Left ventricle myocardium inferior (tissue), 1 donor: ENCODE measurements around the gene BBS7. TPM values are rescaled to one million over a fixed set of nuclear protein-coding genes. Genes with fewer than 3 reads are reported as not detected.

Source experiments
- DNase-seq: peaks from one replicate; pipeline ENCODE4 v3.0.0-alpha.2; 2020
- H3K27ac ChIP-seq: fragments of 200-600 bp; replicated peaks from 2 replicates; pipeline ENCODE4 v1.8.0; 2021
- H3K27me3 ChIP-seq: fragments of 200-600 bp; 2 replicates; pipeline ENCODE4 v1.8.0; 2021; ENCODE audit warnings: low read depth
- H3K36me3 ChIP-seq: fragments of 200-600 bp; 2 replicates; pipeline ENCODE4 v1.8.0; 2021
- H3K4me1 ChIP-seq: fragments of 200-600 bp; 2 replicates; pipeline ENCODE4 v1.8.0; 2021
- H3K4me3 ChIP-seq: fragments of 200-600 bp; 2 replicates; pipeline ENCODE4 v1.8.0; 2021; ENCODE audit warnings: mild to moderate bottlenecking, moderate library complexity
- H3K9me3 ChIP-seq: fragments of 200-600 bp; replicated peaks from 2 replicates; pipeline ENCODE4 v1.8.0; 2021
- intact Hi-C: fragments of 100-400 bp; cut with micrococcal nuclease; formaldehyde crosslinking; loops from one replicate; pipeline ENCODE4 v1.11.0; 2022
- total RNA-seq: library from RNA; stranded (reverse); fragmentation: NEBNext Ultra II Directional; extraction: Animal tissue kit (Norgen Biotek cat#: 25700); gene quantifications from one replicate; pipeline ENCODE4 v1.2.1, GENCODE V29; 2021
- TF ChIP-seq, protein P1 (sequence below): fragments of 200-600 bp; IDR thresholded peaks from 2 replicates; pipeline ENCODE4 v1.8.0; 2021; ENCODE audit warnings: antibody characterized with exemption, mild to moderate bottlenecking, borderline replicate concordance
- donor health status: DM: no; HTN: yes; CAD: no; lungs with severe emphysema.

The BBS7 gene
- total RNA-seq, 1 donor from 2014 or later, result 6.0 TPM

DNA sequence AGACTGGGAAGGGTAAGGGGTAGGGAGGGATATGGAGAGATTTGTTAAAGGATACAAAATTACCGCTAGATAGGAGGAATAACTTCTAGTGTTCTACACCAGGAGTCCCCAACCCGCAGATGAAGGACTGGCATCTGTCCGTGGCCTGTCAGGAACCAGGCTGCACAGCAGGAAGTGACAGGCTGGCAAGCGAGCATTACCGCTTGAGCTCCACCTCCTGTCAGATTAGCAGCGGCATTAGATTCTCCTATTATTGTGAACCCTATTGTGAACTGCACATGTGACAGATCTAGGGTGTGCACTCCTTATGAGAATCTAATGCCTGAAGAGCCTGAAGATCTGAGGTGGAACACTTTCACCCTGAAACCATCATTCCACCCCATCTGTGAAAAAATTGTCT is 27.9 kb upstream of the BBS7 start:
- H3K4me1 ChIP-seq, result no peaks in the 10 kb centered on the region
- H3K27ac ChIP-seq, result no peak overlapping the region
- peaks cover 3% of the 10 kb centered on the region for H3K27me3 ChIP-seq
- no peak overlapping the region for H3K4me3 ChIP-seq
- intact Hi-C loops, result no loop called here
- DNase-seq, result no peak
- TF ChIP-seq, protein P1, sequence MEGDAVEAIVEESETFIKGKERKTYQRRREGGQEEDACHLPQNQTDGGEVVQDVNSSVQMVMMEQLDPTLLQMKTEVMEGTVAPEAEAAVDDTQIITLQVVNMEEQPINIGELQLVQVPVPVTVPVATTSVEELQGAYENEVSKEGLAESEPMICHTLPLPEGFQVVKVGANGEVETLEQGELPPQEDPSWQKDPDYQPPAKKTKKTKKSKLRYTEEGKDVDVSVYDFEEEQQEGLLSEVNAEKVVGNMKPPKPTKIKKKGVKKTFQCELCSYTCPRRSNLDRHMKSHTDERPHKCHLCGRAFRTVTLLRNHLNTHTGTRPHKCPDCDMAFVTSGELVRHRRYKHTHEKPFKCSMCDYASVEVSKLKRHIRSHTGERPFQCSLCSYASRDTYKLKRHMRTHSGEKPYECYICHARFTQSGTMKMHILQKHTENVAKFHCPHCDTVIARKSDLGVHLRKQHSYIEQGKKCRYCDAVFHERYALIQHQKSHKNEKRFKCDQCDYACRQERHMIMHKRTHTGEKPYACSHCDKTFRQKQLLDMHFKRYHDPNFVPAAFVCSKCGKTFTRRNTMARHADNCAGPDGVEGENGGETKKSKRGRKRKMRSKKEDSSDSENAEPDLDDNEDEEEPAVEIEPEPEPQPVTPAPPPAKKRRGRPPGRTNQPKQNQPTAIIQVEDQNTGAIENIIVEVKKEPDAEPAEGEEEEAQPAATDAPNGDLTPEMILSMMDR, result no peak
- H3K36me3 ChIP-seq, result no peaks in the 10 kb centered on the region
- H3K9me3 ChIP-seq, result no peaks in the 10 kb centered on the region

DNA sequence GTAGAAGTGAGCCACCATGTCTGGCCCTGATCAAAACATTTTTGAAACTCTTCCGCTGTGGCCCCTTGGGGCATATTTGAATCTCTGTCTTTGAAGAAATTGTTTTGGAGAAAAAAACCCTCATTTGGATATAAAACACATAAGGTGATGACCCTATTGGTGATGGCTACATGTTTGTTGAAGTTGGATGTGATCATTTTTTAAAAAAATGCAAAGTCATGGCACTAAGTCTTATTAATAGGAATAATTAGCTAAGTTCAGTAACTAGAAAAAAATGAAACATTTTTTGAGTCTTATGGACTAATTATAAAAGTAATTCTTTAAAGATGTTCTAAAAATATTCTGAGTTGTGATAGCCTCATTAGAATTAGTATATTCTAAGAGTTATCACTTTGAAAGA is 17.9 kb upstream of the BBS7 start:
- DNase-seq, result no peak
- H3K4me1 ChIP-seq, result no peaks in the 10 kb centered on the region
- no peak overlapping the region for H3K4me3 ChIP-seq
- H3K36me3 ChIP-seq, result no peaks in the 10 kb centered on the region
- TF ChIP-seq, protein P1, result no peak
- intact Hi-C loops, result no loop called here
- peaks cover 6% of the 10 kb centered on the region for H3K27me3 ChIP-seq
- H3K9me3 ChIP-seq, result no peaks in the 10 kb centered on the region
- H3K27ac ChIP-seq, result no peak overlapping the region

DNA sequence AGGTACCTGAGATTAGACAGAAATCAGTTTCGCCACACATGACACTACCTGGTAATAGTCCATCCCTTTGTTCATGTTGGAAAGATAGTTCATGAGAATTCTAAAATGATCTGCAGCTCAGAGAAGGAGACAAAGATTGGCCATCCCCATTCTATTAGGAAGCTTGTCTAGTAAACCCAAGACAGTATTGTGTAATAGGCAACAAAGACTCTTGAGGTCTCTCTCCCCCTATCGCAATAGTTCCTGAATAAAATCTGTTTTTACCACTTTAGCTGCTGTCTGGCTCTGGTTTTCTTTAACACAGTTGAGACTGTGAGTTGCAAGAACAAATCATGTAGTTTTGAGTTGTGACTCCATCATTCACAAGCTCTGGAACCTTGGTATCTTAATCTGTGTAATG is 14.8 kb upstream of the BBS7 start:
- H3K4me1 ChIP-seq, result no peaks in the 10 kb centered on the region
- intact Hi-C loops, result no loop called here
- no peaks in the 10 kb centered on the region for H3K36me3 ChIP-seq
- no peaks in the 10 kb centered on the region for H3K27me3 ChIP-seq
- no peaks in the 10 kb centered on the region for H3K9me3 ChIP-seq
- TF ChIP-seq, protein P1, result no peak
- H3K27ac ChIP-seq, result no peak overlapping the region
- no peak for DNase-seq
- no peak overlapping the region for H3K4me3 ChIP-seq

- no peaks in the 10 kb centered on the region for H3K36me3 ChIP-seq
- DNase-seq, result no peak
- H3K4me1 ChIP-seq, result no peaks in the 10 kb centered on the region
- H3K4me3 ChIP-seq, result no peak overlapping the region
- intact Hi-C loops, result no loop called here
- H3K27ac ChIP-seq, result no peak overlapping the region
- H3K27me3 ChIP-seq, result peaks cover 16% of the 10 kb centered on the region
- TF ChIP-seq, protein P1, result no peak
- no peaks in the 10 kb centered on the region for H3K9me3 ChIP-seq
These were observed 10.9 kb upstream of the BBS7 start for GRCh38 chr4:121881158-121881557.

DNA sequence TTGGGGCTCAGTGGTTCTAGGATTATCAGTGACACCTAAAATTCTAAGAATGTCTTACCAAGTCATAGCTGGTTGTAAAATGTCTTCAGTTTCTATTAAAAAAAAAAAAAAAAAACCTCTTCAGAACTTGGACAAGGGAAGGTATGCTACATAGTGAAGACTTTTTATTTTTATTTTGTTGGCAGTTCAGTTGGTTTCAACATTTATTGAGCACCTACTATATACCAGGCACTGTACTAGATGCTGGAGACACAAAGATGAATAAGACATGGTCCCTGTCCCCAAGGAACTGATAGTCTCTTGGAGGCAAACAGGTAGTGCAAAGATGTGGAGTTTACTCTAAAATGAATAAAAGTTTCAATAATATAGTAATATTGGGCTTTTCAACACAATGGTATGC is 8.9 kb upstream of the BBS7 start:
- intact Hi-C loops, result no loop called here
- Histone ChIP-seq H3K4me3 (no peak overlapping the region), H3K27ac (no peak overlapping the region), H3K9me3 (no peaks in the 10 kb centered on the region), H3K27me3 (peaks cover 20% of the 10 kb centered on the region), H3K4me1 (no peaks in the 10 kb centered on the region), H3K36me3 (no peaks in the 10 kb centered on the region)
- TF ChIP-seq, protein P1, result no peak
- DNase-seq, result no peak
